D721Med (cell line): ENCODE data around the gene BBS9.

Experiments
- DNase-seq: peaks from one replicate; pipeline ENCODE4 v3.0.0; 2011; ENCODE audit warnings: low spot score; ENCODE audit not compliant: insufficient read length
- FAIRE-seq: peaks from 2 replicates; lab custom pipeline; 2011; peaks lifted over from hg19 to GRCh38; lab: Jason Lieb, UNC
- TF ChIP-seq, protein P1 (sequence below): IDR thresholded peaks from 2 replicates; pipeline ENCODE4 v1.5.1; 2012; ENCODE audit warnings: mild to moderate bottlenecking, control low read depth; ENCODE audit not compliant: insufficient read depth; ENCODE audit errors: missing control alignments

BBS9 gene

DNA sequence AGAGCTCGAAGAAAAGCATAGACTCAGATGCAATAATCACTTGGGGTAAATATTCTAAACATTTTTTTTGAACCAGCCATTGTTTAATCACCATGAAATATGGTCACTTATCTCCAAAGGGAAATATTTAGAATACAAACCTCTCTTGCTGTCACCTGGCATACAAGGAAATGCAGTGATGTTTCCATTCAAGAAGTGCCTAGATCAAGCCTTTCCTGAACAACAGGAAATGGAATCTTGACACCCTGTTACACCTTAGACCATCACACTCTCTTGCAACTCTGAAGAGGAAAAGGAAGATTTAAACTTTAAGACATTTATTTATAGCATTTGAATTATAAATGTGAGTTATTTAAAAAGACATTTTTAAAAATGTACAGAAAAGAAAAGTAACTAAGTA is 512.9 kb downstream of the BBS9 start:
- DNase-seq, result no peak

DNA sequence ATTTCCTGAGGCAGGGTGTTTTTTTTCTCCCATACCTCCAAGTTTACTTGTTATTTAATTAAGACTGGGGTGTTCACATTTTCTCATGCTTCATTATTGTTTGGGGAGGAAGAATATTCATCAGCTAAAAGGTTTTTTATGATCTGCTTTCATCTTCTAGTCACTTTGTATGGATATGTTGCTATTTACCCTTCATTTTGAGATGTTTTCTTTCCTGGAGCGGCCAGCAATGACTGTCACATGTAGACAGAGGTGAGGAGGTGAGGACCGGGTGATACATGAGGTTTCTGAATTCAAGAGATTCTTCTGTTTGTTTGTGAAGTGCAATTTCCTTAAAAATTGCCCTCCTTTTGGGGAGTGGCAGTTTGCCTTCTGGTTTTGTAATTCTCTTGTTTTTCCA is 514.2 kb downstream of the BBS9 start:
- FAIRE-seq (no peak), DNase-seq (no peak)
- TF ChIP-seq, protein P1, sequence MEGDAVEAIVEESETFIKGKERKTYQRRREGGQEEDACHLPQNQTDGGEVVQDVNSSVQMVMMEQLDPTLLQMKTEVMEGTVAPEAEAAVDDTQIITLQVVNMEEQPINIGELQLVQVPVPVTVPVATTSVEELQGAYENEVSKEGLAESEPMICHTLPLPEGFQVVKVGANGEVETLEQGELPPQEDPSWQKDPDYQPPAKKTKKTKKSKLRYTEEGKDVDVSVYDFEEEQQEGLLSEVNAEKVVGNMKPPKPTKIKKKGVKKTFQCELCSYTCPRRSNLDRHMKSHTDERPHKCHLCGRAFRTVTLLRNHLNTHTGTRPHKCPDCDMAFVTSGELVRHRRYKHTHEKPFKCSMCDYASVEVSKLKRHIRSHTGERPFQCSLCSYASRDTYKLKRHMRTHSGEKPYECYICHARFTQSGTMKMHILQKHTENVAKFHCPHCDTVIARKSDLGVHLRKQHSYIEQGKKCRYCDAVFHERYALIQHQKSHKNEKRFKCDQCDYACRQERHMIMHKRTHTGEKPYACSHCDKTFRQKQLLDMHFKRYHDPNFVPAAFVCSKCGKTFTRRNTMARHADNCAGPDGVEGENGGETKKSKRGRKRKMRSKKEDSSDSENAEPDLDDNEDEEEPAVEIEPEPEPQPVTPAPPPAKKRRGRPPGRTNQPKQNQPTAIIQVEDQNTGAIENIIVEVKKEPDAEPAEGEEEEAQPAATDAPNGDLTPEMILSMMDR, result no peak

More for the DNA sequence above, 512.9 kb downstream of the BBS9 start:
- FAIRE-seq, result no peak
- TF ChIP-seq, protein P1, result no peak

DNA sequence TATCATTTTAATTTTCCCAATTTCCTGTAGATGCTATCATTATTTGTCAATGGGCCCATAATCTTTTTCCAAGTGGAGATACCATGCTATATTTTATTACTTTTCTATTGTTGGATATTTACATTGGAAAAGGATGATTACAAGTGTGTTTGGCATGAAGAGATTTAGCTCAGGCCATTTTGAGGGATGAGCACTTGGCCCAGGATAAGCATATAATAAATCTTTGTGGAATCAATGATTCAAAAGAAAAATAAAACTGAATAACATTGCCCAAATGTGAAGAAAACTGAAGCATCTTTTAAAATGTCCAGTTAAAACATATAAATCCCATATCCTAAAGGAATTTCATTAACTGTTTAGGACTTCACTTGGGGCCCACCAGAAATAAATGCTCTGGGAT is 515.1 kb downstream of the BBS9 start:
- TF ChIP-seq, protein P1, result no peak
- DNase-seq, result no peak
- no peak for FAIRE-seq

GRCh38 chr7:33645104-33645503 is 515.7 kb downstream of the BBS9 start:
- FAIRE-seq, result no peak
- no peak for DNase-seq
- TF ChIP-seq, protein P1, result no peak

DNA sequence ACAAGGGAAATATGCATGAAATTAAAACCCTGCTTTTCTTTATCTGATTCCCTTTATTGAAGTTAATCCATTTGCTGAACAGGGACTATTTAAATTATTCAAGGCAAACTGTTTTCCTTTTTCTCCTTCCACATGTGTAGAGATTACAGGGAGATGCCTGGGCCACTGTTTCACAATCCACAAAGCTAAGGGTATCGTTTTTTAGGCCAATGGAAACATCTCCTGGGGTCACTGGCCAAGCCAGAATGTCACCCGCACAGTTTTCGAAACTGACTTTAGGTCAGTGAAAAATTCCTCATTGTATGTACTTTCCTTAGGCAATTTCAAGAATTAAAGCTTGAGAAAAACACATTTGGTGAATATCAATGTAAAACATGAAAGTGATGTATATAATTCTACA is 516.8 kb downstream of the BBS9 start:
- DNase-seq (no peak), FAIRE-seq (no peak)
- TF ChIP-seq, protein P1, result no peak

GRCh38 chr7:33646891-33647391 is 517.6 kb downstream of the BBS9 start:
- TF ChIP-seq, protein P1, result no peak
- FAIRE-seq, result no peak
- no peak for DNase-seq

GRCh38 chr7:33649476-33650441 is 520.4 kb downstream of the BBS9 start:
- FAIRE-seq (no peak), DNase-seq (no peak)
- TF ChIP-seq, protein P1, result no peak
